ENCODE data around the gene CKS1B. TPM values are rescaled to one million over a fixed set of nuclear protein-coding genes. Genes with fewer than 3 reads are reported as not detected.

CKS1B gene
- total and polyA plus RNA-seq, 7 experiments from 2014 or later: 8.4 to 105 (median 10.9) TPM

DNA sequence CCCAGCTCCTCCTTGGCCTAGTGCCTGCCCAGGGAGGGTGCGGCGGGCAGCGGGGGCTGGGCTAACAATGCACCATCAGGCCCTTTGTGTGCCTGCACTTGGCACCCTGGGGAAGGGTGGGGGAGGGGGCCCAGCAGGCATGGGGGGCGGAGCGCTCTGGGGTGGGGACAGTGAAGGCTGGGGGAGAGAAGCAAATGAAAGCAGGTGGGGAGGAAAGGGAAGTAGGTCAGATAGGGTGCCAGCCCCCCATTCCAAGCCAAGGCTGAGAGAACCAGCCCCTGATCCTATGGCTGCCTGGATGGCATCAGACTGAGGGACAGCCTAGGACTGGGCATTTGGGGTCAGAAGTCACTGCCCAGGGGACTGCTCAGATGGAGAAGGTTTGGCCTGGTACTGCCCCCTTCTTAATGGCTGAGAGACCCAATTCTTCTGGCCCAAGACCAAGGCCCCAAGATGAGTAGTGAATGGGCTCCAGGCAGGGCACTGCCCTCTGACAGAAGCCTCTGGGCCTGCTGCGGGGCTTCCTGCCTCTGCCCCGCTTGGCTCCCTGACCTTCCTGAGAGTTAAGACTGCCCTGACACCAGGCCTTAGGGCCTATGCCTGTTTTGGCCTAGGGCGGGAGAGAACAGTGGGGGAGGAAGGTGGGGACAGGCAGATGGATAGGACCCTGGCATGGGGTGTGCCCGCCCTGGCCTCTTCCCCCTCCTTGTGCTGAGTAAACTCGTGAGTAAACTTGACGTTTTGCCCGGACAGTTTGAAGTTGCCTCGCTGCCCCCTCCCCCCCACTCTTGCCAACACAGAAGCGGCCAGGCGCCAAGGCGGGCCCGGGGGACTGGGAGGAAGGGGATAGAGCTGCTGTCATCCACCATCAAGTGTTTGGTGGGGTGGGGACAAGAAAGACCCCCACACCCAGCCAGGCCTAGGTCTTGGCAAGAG is 30.9 kb downstream of the CKS1B start:
- H3K27ac Mint-ChIP-seq: peak overlapping the region; percentile 26 to 98 (median 93)
- DNase-seq (peak in 1 of 9 donors; percentile 41), ATAC-seq (no peak)
- H3K9me3 Mint-ChIP-seq: no peaks in the 10 kb centered on the region
- POLR2A ChIA-PET: interaction anchor here (1.1 to 18.2 kb wide), 7 partner anchors 10 to 58 kb away, joined by 3 to 270 read pairs (median 4); partner anchors contain the start of genes EFNA4 and PBXIP1
- peaks cover 0 to 15% (median 0%) of the 10 kb centered on the region in 3 experiments for H3K36me3 ChIP-seq (ENCODE audit: control insufficient read depth in 2 of 3, insufficient read depth in 3 of 3, low read length in 3 of 3)
- peaks cover 35 to 44% of the 10 kb centered on the region in 2 donors for H3K4me1 ChIP-seq (ENCODE audit: control insufficient read depth in 2 of 2, insufficient read depth in 2 of 2, low read length in 2 of 2)
- H3K27me3 ChIP-seq (ENCODE audit: control insufficient read depth in 2 of 2, insufficient read depth in 2 of 2, low read length in 2 of 2): no peaks in the 10 kb centered on the region
- intact Hi-C loops (cut with micrococcal nuclease): loop anchor here (1.0 to 10.0 kb wide), 3 partner anchors 12 to 1499 kb away; partner anchors contain the start of gene MEF2D (in 1 of the 2)
- peaks cover 19 to 56% (median 45%) of the 10 kb centered on the region in 7 donors for H3K4me1 Mint-ChIP-seq
- no peaks in the 10 kb centered on the region for H3K9me3 ChIP-seq (ENCODE audit: control insufficient read depth in 2 of 3, low read length in 3 of 3)
- CTCF ChIA-PET: interaction anchor here (17.9 kb wide), 1 partner anchor 9 kb away, joined by 291 read pairs; no protein-coding TSS in a partner anchor
- H3K27ac ChIP-seq (ENCODE audit: low read depth, low read length): peak overlapping the region; percentile 83
- H3K27me3 Mint-ChIP-seq: no peaks in the 10 kb centered on the region
- H3K4me3 ChIP-seq (ENCODE audit: low read length): no peak overlapping the region
- H3K36me3 Mint-ChIP-seq: peaks cover 0 to 31% (median 0%) of the 10 kb centered on the region in 5 donors
- peak overlapping the region; percentile 16 to 99 (median 96) for H3K4me3 Mint-ChIP-seq

DNA sequence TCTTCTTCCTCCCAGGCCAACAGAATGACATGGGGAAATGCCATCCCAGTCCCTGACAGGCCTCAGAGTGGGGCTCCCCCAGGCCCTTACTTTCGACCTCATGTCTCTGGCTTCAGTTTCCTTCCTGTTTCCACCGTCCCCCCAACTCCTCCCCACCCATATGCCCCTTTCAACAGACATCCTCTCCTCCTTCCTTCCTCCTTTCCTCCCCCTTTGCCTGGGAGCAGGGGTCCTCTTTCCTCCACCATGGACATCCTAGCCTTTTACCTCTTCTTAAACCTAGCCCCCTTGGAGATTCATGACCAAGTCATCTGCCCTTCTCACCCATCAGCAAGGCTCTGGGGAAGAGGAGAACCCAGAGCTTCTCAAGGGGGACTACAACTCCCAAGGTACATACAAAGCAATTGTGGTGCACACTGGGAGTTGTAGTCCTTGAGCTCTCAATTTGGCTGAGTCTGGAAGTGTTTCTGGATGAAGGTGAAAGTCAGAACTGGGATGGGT is 32.2 kb downstream of the CKS1B start:
- H3K36me3 ChIP-seq (ENCODE audit: control insufficient read depth in 2 of 3, insufficient read depth in 3 of 3, low read length in 3 of 3): peaks cover 0 to 18% (median 0%) of the 10 kb centered on the region in 3 experiments
- H3K4me1 ChIP-seq (ENCODE audit: control insufficient read depth in 2 of 2, insufficient read depth in 2 of 2, low read length in 2 of 2): peaks cover 44 to 50% of the 10 kb centered on the region in 2 donors
- Mint-ChIP-seq H3K36me3 (peaks cover 0 to 34% (median 0%) of the 10 kb centered on the region in 5 donors), H3K27ac (peak overlapping the region; percentile 26 to 98 (median 93)), H3K27me3 (no peaks in the 10 kb centered on the region), H3K9me3 (no peaks in the 10 kb centered on the region), H3K4me1 (peaks cover 23 to 63% (median 50%) of the 10 kb centered on the region in 7 donors), H3K4me3 (peak overlapping the region; percentile 40 to 99 (median 88))
- H3K27me3 ChIP-seq (ENCODE audit: control insufficient read depth in 2 of 2, insufficient read depth in 2 of 2, low read length in 2 of 2): no peaks in the 10 kb centered on the region
- DNase-seq (peak in 7 of 9 donors; percentile 43 to 60 (median 56)), ATAC-seq (peak; percentile 39)
- ChIA-PET POLR2A (interaction anchor here (0.6 to 18.2 kb wide), 12 partner anchors 9 to 928 kb away, joined by 3 to 270 read pairs (median 4); partner anchors contain the start of genes FLAD1, KHDC4, PBXIP1 and PMVK), CTCF (interaction anchor here (1.0 to 17.9 kb wide), 4 partner anchors 8 to 45 kb away, joined by 3 to 291 read pairs (median 4); partner anchors contain the start of genes FLAD1 and PYGO2)
- H3K9me3 ChIP-seq (ENCODE audit: control insufficient read depth in 2 of 3, low read length in 3 of 3): no peaks in the 10 kb centered on the region
- intact Hi-C loops (cut with micrococcal nuclease): loop anchor here (1.0 to 10.0 kb wide), 3 partner anchors 11 to 1498 kb away; partner anchors contain the start of gene MEF2D (in 1 of the 2)
- peak overlapping the region; percentile 83 for H3K27ac ChIP-seq (ENCODE audit: low read depth, low read length)
- no peak overlapping the region for H3K4me3 ChIP-seq (ENCODE audit: low read length)

DNA sequence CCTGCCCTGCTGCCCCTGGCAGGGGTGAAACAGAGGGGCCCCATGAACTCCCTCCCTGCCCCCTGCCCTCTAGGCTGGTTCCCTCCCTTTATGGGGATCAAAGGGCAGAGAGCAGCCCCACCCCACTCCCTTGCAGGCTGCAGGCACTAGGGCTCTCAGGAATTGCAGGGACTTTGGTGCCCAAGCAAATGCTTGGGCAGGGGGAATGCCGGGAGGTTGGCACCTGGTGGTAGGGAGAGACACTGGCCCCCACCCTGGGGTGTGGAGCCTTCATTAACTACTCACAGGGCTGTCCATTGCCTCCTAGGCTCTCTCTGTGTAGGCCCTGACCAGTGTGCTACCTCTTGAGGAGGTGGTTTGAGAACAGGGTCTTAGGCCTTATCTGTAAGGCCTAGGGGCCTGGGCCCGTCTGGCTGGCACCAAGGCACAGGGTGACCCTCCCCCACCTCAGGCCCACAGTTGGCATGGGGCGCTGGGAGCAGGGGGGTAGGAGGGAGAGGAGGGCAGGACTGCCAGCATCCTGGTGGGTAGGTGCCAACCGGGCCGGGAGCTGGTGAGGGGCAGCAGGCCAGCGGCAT is 32.9 kb downstream of the CKS1B start:
- ATAC-seq (no peak), DNase-seq (no peak)

DNA sequence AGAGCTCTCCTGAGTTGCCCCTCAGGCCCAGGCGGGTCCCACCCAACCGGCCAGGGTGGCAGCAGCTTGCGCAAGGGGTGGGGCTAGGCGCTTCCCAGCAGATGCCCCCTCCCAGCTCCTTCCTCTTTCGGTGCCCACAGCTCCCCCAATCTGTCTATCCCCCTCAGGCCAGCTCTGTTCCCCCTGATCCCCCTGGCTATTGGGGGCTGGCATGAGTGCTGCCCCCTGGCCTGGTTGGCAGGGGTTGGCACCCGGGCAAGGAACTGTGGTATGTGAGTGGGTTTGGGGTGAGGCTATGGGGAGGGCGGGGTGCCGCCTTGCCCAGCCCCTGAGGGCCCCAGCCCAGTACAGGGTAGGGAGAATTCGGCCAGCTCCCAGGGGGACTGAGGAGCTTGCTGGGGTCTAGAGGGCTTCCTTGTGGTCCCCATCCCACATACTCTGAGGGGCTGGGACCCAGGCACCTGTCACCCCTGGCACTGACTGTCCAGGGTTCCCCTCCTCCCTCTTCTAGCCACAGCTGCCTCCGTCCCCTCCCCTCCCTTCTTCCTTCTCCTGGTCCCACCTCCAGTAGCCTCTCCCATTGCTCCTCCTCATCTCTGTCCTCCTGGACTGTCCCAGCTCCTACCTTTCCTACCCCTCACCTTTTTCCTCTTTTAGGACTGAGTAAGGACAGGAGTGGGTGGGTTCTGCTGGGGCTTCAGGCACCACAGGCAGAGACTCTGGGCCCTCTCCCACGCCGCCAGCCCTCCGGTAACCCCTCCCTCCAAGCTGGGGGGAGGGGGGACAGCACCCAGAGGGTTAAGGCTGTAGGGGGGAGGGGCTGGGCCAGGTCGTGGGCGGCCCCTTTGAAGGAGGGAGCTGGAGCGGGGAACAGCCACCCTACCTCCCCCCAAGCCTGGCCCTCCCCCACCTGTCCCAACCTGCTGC is 33.8 kb downstream of the CKS1B start:
- H3K27me3 ChIP-seq (ENCODE audit: control insufficient read depth in 2 of 2, insufficient read depth in 2 of 2, low read length in 2 of 2): no peaks in the 10 kb centered on the region
- ChIA-PET CTCF (interaction anchor here (0.6 to 13.9 kb wide), 7 partner anchors 8 to 77 kb away, joined by 3 to 291 read pairs (median 4); partner anchors contain the start of genes LENEP, PBXIP1 and ZBTB7B), POLR2A (interaction anchor here (0.6 to 18.2 kb wide), 9 partner anchors 7 to 68 kb away, joined by 3 to 270 read pairs (median 4); partner anchors contain the start of genes ADAM15, FLAD1 and PBXIP1)
- H3K27ac ChIP-seq (ENCODE audit: low read depth, low read length): peak overlapping the region; percentile 83
- Mint-ChIP-seq H3K9me3 (no peaks in the 10 kb centered on the region), H3K27ac (peak overlapping the region; percentile 84 to 98 (median 92)), H3K4me3 (peak overlapping the region; percentile 89 to 99 (median 98)), H3K36me3 (peaks cover 0 to 43% (median 0%) of the 10 kb centered on the region in 5 donors), H3K27me3 (no peaks in the 10 kb centered on the region), H3K4me1 (peaks cover 33 to 77% (median 64%) of the 10 kb centered on the region in 7 donors)
- peak in 1 of 9 donors; percentile 87 for DNase-seq
- peaks cover 50 to 66% of the 10 kb centered on the region in 2 donors for H3K4me1 ChIP-seq (ENCODE audit: control insufficient read depth in 2 of 2, insufficient read depth in 2 of 2, low read length in 2 of 2)
- H3K9me3 ChIP-seq (ENCODE audit: control insufficient read depth in 2 of 3, low read length in 3 of 3): no peaks in the 10 kb centered on the region
- intact Hi-C loops (cut with micrococcal nuclease): loop anchor here (2.0 to 10.0 kb wide), 4 partner anchors 43 to 1497 kb away; partner anchors contain the start of genes ADAM15 (in 1 of the 2), ADAR (in 1 of the 2) and MEF2D (in 1 of the 2)
- ATAC-seq: no peak
- H3K4me3 ChIP-seq (ENCODE audit: low read length): peak overlapping the region; percentile 72
- peaks cover 0 to 11% (median 0%) of the 10 kb centered on the region in 3 experiments for H3K36me3 ChIP-seq (ENCODE audit: control insufficient read depth in 2 of 3, insufficient read depth in 3 of 3, low read length in 3 of 3)

More for the DNA sequence above, 32.9 kb downstream of the CKS1B start:
- Histone ChIP-seq H3K4me1 (ENCODE audit: control insufficient read depth in 2 of 2, insufficient read depth in 2 of 2, low read length in 2 of 2) (peaks cover 44 to 57% of the 10 kb centered on the region in 2 donors), H3K9me3 (ENCODE audit: control insufficient read depth in 2 of 3, low read length in 3 of 3) (no peaks in the 10 kb centered on the region), H3K27ac (ENCODE audit: low read depth, low read length) (peak overlapping the region; percentile 83), H3K27me3 (ENCODE audit: control insufficient read depth in 2 of 2, insufficient read depth in 2 of 2, low read length in 2 of 2) (no peaks in the 10 kb centered on the region), H3K36me3 (ENCODE audit: control insufficient read depth in 2 of 3, insufficient read depth in 3 of 3, low read length in 3 of 3) (peaks cover 0 to 15% (median 0%) of the 10 kb centered on the region in 3 experiments), H3K4me3 (ENCODE audit: low read length) (no peak overlapping the region)
- Mint-ChIP-seq H3K4me3 (peak overlapping the region in 9 of 10 donors; percentile 39 to 99 (median 86)), H3K4me1 (peaks cover 24 to 68% (median 54%) of the 10 kb centered on the region in 7 donors), H3K27ac (peak overlapping the region; percentile 26 to 98 (median 91)), H3K9me3 (no peaks in the 10 kb centered on the region), H3K36me3 (peaks cover 0 to 34% (median 0%) of the 10 kb centered on the region in 5 donors), H3K27me3 (no peaks in the 10 kb centered on the region)
- intact Hi-C loops (cut with micrococcal nuclease): loop anchor here (5.0 to 10.0 kb wide), 2 partner anchors 185 to 1497 kb away; partner anchors contain the start of gene MEF2D (in 1 of the 2)
- POLR2A ChIA-PET: interaction anchor here (0.6 to 18.2 kb wide), 14 partner anchors 8 to 927 kb away, joined by 3 to 270 read pairs (median 4); partner anchors contain the start of genes ADAM15, FLAD1, KHDC4 and PBXIP1
- CTCF ChIA-PET: interaction anchor here (0.6 to 17.9 kb wide), 10 partner anchors 7 to 78 kb away, joined by 3 to 291 read pairs (median 4); partner anchors contain the start of genes FLAD1, LENEP, PBXIP1 and PYGO2

DNA sequence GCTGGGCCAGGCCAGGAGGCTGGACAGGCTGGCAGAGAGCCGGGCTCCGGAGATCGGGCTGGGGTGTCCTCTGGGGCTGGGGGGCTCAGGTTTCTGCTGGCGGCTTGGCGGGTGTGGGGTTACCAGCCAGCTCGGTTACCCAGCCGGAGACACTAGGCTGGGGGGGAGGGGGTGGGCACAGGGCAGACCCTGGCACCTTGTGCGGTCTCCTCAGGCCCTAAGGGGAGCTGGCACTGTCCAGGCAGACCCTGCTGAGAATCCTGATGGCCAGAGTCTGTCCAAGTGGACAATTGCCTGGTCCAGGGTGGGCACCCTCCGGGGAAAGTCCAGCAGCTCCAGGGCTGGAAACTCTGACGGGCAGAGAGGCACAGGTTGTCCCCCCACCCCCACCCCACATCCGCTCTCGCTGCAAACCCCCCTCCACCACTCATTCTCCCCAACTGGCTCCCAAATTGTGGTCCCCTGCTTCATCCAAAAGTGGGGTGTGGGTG is 34.8 kb downstream of the CKS1B start:
- ChIA-PET POLR2A (interaction anchor here (0.9 to 18.2 kb wide), 4 partner anchors 6 to 55 kb away, joined by 3 to 270 read pairs (median 70); partner anchors contain the start of genes ADAM15 and PBXIP1), CTCF (interaction anchor here (0.7 to 13.9 kb wide), 2 partner anchors 8 to 11 kb away, joined by 4 to 291 read pairs; partner anchors contain the start of genes LENEP and ZBTB7B)
- no peak for ATAC-seq
- intact Hi-C loops (cut with micrococcal nuclease): loop anchor here (2.0 to 10.0 kb wide), 4 partner anchors 42 to 1496 kb away; partner anchors contain the start of genes ADAM15 (in 1 of the 2), ADAR (in 1 of the 2) and MEF2D (in 1 of the 2)
- peak overlapping the region; percentile 88 to 98 (median 92) for H3K27ac Mint-ChIP-seq
- peak overlapping the region; percentile 72 for H3K4me3 ChIP-seq (ENCODE audit: low read length)
- H3K27me3 Mint-ChIP-seq: no peaks in the 10 kb centered on the region
- peaks cover 0 to 14% (median 0%) of the 10 kb centered on the region in 3 experiments for H3K36me3 ChIP-seq (ENCODE audit: control insufficient read depth in 2 of 3, insufficient read depth in 3 of 3, low read length in 3 of 3)
- peaks cover 0 to 42% (median 0%) of the 10 kb centered on the region in 5 donors for H3K36me3 Mint-ChIP-seq
- no peaks in the 10 kb centered on the region for H3K9me3 Mint-ChIP-seq
- H3K4me1 ChIP-seq (ENCODE audit: control insufficient read depth in 2 of 2, insufficient read depth in 2 of 2, low read length in 2 of 2): peaks cover 56 to 71% of the 10 kb centered on the region in 2 donors
- peak overlapping the region; percentile 89 to 99 (median 98) for H3K4me3 Mint-ChIP-seq
- peak in 2 of 9 donors; percentile 36 to 49 for DNase-seq
- peak overlapping the region; percentile 83 for H3K27ac ChIP-seq (ENCODE audit: low read depth, low read length)
- H3K4me1 Mint-ChIP-seq: peaks cover 34 to 79% (median 67%) of the 10 kb centered on the region in 7 donors
- no peaks in the 10 kb centered on the region for H3K27me3 ChIP-seq (ENCODE audit: control insufficient read depth in 2 of 2, insufficient read depth in 2 of 2, low read length in 2 of 2)
- no peaks in the 10 kb centered on the region for H3K9me3 ChIP-seq (ENCODE audit: control insufficient read depth in 2 of 3, low read length in 3 of 3)

Measured in naive thymus-derived CD4-positive, alpha-beta T cell (primary cell).